T-helper 9 cell (primary cell): ENCODE results near the gene TAMALIN.

ENCODE experiments used
- DNase-seq: peaks from one replicate; pipeline ENCODE4 v3.0.0-alpha.2; 2020

Gene TAMALIN

DNA sequence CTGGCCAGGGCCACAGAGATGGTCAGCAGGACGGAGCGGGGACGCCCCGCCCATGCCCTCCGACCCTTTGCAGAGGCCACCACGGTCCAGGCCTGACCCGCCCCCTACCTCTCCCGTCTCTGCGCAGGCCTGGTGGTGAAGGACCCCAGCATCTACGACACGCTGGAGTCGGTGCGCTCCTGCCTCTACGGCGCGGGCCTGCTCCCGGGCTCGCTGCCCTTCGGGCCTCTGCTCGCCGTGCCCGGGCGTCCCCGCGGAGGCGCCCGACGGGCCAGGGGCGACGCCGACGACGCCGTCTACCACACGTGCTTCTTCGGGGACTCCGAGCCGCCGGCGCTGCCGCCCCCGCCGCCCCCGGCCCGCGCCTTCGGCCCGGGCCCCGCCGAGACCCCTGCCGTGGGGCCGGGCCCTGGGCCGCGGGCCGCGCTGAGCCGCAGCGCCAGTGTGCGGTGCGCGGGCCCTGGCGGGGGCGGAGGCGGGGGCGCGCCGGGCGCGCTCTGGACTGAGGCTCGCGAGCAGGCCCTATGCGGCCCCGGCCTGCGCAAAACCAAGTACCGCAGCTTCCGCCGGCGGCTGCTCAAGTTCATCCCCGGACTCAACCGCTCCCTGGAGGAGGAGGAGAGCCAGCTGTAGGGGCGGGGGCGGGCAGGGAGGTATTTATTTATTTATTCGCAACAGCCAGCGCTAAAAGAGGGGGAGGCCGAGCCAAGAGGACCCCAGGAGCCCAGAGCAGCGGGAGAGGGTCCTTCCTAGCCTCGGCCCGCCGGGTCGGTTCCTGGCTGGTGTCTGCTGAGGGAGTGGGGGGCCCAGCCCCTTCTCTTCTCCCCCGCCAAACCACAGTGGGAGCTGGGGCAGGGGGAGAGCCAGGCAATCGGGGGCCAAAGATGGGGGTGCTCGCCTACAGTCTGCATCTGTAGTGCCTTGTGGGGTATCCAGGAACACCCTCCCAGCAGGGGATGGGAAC is 8.1 kb downstream of the TAMALIN start:
- DNase-seq = no peak

- DNase-seq = no peak
Measured at GRCh38 chr12:52015532-52016041, 8.8 kb downstream of the TAMALIN start.

DNA sequence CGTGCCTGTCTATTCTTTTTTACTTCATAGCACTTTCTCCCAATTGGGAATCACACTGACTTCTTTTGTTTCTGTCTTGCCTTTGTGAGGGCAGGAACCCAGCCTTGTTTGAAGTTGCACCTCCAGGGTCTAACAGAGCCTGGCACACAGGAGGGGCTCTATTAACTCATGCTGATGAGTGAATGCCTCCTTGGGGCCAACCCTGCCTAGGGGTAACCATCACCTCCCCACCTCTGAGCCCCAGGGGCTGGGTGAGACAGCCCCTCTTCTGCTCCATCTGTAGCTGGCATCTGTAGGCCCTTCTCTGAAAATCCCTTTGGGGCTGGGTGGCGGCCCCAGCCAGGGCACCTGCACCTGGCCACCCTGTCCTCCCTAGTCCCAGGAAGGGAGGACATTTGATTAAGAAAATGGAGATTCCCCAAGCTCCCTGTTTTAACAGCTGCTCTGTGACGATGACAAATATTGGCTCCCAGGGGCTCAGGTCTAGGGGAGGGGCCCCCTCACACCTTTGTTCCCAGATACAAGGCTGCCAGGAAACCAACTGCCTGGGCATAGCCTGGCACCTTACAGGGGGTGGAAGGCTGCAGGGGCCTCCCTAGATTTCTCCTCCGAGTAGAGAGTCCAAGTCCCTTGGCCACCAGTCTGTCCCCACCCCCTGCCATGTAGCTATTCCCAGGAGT is 11.8 kb downstream of the TAMALIN start:
- no peak for DNase-seq

GRCh38 chr12:52019113-52019770 is 12.5 kb downstream of the TAMALIN start:
- no peak for DNase-seq

GRCh38 chr12:52020539-52021336 is 14.0 kb downstream of the TAMALIN start:
- DNase-seq = peak; percentile 47

- DNase-seq = no peak
Measured at GRCh38 chr12:52022841-52023181, 16.1 kb downstream of the TAMALIN start.

- peak; percentile 92 for DNase-seq
Measured at GRCh38 chr12:52023182-52023975, 16.6 kb downstream of the TAMALIN start.

DNA sequence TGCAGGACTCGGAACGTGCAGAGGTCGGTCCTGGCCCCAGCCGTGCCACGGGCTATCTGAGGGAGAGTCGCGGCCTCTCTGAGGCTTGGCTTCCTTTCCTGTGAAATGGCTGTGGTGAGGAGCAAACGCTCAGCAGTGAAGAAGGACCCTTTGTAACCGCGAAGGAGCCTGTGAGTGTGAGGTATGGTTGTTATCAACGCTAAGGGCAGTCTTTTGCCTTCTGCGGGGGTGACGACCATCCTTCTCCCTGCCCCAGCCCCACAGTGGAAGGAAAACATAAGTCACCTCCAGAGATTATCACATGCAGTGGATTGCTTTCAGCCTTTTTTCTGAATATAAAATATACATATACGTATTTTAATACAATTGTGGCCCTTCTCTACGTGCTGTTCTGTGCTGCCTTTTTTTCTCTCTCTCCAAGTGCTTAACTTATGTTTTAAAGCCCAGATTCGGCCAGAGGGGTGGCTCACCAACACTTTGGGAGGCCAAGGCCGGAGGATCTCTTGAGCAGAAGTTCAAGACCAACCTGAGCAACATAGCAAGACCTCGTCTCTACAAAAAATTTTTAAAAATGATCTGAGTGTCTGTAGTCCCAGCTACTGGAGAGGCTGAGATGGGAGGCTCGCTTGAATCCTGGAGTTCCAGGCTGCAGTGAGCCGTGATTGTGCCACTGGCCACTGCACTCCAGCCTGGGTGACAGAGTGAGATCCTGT is 17.4 kb downstream of the TAMALIN start:
- no peak for DNase-seq

GRCh38 chr12:52024845-52025230 is 18.1 kb downstream of the TAMALIN start:
- DNase-seq = no peak

GRCh38 chr12:52026263-52026662 is 19.5 kb downstream of the TAMALIN start:
- no peak for DNase-seq

DNA sequence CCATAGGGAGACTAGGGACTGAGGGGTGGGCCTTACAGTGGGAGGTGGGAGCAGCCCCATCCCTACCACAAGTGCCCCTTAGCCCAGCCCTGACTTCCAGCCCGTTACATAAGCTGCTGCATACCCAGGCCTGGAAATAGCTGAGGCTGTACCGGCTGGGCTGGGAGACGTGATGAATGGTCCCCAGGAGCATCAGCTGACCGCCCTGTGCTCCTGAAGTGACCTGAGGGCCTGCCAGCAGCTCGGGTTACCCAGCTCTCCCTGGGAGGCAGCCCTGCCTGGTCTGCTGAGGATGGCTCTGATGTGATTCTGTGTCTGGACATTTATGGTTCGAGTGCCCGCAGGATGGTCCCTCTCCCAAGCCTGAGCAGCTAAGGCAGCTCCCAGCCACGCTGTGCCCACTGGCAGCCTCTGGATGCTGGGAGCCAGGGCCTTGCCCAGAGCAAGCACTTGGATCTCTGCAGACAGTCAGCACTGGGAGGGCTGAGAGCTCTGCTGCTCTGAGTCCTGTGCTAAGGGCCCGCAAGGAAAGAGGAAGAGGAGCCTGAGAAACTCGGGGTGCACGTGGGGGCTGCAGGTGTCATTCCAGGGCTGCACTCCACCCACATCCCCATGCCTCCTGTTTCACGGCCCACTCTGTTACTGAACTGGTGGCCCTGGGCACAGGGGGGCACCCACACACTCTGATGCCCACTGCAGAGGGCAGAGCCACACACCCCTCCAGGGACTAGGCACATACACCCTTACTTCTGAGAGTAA is 20.5 kb downstream of the TAMALIN start:
- DNase-seq = no peak

- no peak for DNase-seq
Measured at GRCh38 chr12:52029685-52030084, 22.9 kb downstream of the TAMALIN start.

- DNase-seq = no peak
Measured at GRCh38 chr12:52032446-52032803, 25.7 kb downstream of the TAMALIN start.

- peak; percentile 87 for DNase-seq
Measured at GRCh38 chr12:52032804-52033445, 26.2 kb downstream of the TAMALIN start.

DNA sequence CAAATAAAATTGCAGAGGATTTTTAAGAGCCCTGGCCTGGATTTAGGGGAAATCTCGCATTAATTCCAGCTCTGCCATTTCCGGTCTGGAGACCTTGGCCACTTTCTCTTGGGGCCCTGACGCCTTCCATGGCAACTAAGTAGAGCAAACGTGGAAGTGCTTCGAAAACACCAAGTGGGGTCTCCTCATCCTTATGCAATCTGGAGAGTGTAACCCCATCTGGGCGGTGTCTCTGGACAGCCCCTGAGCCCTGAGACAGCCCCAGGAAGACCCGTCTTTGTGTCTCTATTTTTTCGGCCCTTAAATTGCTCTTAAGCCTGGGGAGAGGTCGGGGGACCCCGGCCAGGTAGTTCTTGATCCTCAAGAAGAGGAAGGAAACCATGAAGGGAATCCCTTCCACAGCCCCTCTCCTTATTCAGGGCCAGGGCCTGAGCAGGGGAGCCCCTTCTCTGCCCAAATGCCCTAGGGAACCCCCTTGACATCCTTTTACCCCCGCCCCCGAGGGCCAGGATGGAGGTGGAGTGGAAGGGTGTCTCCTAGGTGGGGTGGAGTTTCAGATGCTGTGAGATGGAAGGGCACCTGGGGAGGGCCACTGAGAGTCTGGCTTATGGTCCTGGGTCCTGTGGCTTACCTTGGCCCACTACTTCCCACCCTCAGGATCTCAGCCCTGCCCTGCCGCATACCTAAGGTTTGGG is 26.8 kb downstream of the TAMALIN start:
- DNase-seq = no peak

GRCh38 chr12:52035190-52035589 is 28.4 kb downstream of the TAMALIN start:
- no peak for DNase-seq

DNA sequence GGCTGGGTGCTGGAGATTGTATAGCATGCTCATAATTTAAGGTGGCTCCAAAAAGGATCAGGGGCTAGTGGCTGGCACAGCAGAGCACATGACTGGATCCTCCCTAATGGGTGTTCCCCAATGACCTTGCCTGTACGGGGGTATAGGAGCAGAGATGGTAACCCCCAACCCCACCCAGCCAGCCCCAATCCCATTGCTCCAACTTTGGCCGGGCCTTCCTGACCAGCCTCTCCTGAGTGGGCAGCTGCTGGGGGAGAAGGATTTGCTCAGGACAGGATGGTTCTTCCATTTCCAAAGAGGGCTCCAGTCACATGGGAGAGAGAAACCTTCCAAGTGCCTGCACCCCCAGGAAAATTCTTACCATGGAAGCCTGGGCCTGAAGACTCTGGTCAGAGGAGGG is 29.2 kb downstream of the TAMALIN start:
- DNase-seq = no peak

GRCh38 chr12:52036587-52037171 is 29.9 kb downstream of the TAMALIN start:
- DNase-seq = peak; percentile 86
